ENCODE results near the gene UAP1L1. TPM values are rescaled to one million over a fixed set of nuclear protein-coding genes. Genes with fewer than 3 reads are reported as not detected.

The UAP1L1 gene
- total and polyA plus RNA-seq, 9 of the 15 experiments (the other 6 are each of a cell fraction or from before 2014, with no cell fraction given): 0.20 to 8.6 (median 3.7) TPM

DNA sequence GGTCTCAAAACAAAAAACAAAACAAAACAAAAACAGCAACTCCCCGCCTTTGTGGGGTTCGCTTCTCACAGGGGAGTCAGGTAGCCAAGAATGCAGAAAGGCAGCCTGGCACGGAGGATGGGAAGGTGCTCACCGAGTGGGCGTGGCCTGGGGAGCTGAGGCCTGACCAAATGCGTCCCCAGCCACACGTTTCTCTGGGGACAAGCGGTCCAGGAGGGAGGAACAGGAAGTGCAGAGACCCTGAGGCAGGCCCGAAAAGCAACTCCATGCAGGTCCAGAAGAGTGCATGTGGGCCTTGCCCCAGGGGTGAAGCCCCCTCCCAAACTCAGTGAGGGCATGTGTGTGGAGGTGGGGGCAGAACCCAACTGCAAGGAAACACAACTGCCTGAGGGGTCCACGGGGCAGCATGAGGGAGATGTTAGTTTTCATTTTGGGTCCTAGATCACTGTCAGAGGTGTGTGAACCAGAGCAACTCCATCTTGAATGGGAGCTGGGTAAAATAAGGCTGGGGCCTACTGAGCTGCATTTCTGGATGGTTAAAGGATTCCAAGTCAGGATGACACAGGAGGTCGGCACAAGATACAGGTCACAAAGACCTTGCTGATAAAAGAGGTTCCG is 2.6 kb upstream of the UAP1L1 start (continued):
- peak; percentile 100 for TF ChIP-seq MEF2D (tag; conservative IDR thresholded peaks at IDR 0.05; ENCODE audit: low read depth)
- TF ChIP-seq ZNF3 (CRISPR knock-in tag; IDR thresholded peaks at IDR 0.05): peak; percentile 57; the same call in 1 of the 2 replicates
- no peak for TF ChIP-seq NR2C1 (IDR thresholded peaks at IDR 0.05)
- peak; percentile 97 for TF ChIP-seq NR2C1 (tag; IDR thresholded peaks at IDR 0.05)
- TF ChIP-seq ZNF384 (IDR thresholded peaks at IDR 0.05; ENCODE audit: low read depth, low read length): no peak
- TF ChIP-seq, protein P1, sequence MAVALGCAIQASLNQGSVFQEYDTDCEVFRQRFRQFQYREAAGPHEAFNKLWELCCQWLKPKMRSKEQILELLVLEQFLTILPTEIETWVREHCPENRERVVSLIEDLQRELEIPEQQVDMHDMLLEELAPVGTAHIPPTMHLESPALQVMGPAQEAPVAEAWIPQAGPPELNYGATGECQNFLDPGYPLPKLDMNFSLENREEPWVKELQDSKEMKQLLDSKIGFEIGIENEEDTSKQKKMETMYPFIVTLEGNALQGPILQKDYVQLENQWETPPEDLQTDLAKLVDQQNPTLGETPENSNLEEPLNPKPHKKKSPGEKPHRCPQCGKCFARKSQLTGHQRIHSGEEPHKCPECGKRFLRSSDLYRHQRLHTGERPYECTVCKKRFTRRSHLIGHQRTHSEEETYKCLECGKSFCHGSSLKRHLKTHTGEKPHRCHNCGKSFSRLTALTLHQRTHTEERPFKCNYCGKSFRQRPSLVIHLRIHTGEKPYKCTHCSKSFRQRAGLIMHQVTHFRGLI (CRISPR knock-in tag; IDR thresholded peaks at IDR 0.05): peak; percentile 99
- no peak for TF ChIP-seq EHMT2 (IDR thresholded peaks at IDR 0.05)
- peak; percentile 90 for TF ChIP-seq HMG20A (CRISPR knock-in tag; conservative IDR thresholded peaks at IDR 0.05)
- peak; percentile 95 for TF ChIP-seq KLF13 (tag; IDR thresholded peaks at IDR 0.05; ENCODE audit: borderline replicate concordance, low read depth)
- no peak for TF ChIP-seq RBM34 (IDR thresholded peaks at IDR 0.05; ENCODE audit: borderline replicate concordance, insufficient read depth, low read length)
- TF ChIP-seq SRF (CRISPR knock-in tag; IDR thresholded peaks at IDR 0.05): peak in 1 of 2 experiments; percentile 84; a peak in 2 of 4 replicates
- TF ChIP-seq BDP1 (IDR thresholded peaks at IDR 0.05; ENCODE audit: insufficient read depth, insufficient read length): no peak
- TF ChIP-seq FOXJ3 (CRISPR knock-in tag; IDR thresholded peaks at IDR 0.05): no peak
- TF ChIP-seq NEUROD1 (IDR thresholded peaks at IDR 0.05; ENCODE audit: borderline replicate concordance, low read depth, low read length, partially characterized antibody): no peak
- no peak for TF ChIP-seq CBFA2T2 (conservative IDR thresholded peaks at IDR 0.05)
- no peak for TF ChIP-seq TCF7 (IDR thresholded peaks at IDR 0.05; ENCODE audit: borderline replicate concordance)
- no peak for TF ChIP-seq RBM25 (IDR thresholded peaks at IDR 0.05; ENCODE audit: low read depth, low read length, severe bottlenecking)
- no peak for TF ChIP-seq SREBF2 (CRISPR knock-in tag; IDR thresholded peaks at IDR 0.05)
- TF ChIP-seq PTBP1 (IDR thresholded peaks at IDR 0.05; ENCODE audit: low read depth, low read length): no peak
- peak; percentile 97 for TF ChIP-seq ZNF347 (CRISPR knock-in tag; IDR thresholded peaks at IDR 0.05; ENCODE audit: low read depth)
- TF ChIP-seq ZNF134 (CRISPR knock-in tag; conservative IDR thresholded peaks at IDR 0.05): peak; percentile 94
- TF ChIP-seq, protein P2, sequence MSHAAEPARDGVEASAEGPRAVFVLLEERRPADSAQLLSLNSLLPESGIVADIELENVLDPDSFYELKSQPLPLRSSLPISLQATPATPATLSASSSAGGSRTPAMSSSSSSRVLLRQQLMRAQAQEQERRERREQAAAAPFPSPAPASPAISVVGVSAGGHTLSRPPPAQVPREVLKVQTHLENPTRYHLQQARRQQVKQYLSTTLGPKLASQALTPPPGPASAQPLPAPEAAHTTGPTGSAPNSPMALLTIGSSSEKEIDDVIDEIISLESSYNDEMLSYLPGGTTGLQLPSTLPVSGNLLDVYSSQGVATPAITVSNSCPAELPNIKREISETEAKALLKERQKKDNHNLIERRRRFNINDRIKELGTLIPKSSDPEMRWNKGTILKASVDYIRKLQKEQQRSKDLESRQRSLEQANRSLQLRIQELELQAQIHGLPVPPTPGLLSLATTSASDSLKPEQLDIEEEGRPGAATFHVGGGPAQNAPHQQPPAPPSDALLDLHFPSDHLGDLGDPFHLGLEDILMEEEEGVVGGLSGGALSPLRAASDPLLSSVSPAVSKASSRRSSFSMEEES (CRISPR knock-in tag; IDR thresholded peaks at IDR 0.05): peak; percentile 81
- no peak for TF ChIP-seq MCM3 (IDR thresholded peaks at IDR 0.05)
- no peak for TF ChIP-seq NCOA2 (IDR thresholded peaks at IDR 0.05; ENCODE audit: partially characterized antibody in 2 of 2)
- no peak for TF ChIP-seq HLTF (IDR thresholded peaks at IDR 0.05)
- no peak for TF ChIP-seq HDGF (IDR thresholded peaks at IDR 0.05)
- TF ChIP-seq ILK (tag; IDR thresholded peaks at IDR 0.05; ENCODE audit: borderline replicate concordance, low read depth): peak; percentile 96
- TF ChIP-seq KDM2B (CRISPR knock-in tag; IDR thresholded peaks at IDR 0.05): peak; percentile 79; the same call in 1 of the 2 replicates
- no peak for TF ChIP-seq ZNF232 (CRISPR knock-in tag; IDR thresholded peaks at IDR 0.05)
- no peak for TF ChIP-seq MEF2A (IDR thresholded peaks at IDR 0.05; ENCODE audit: control insufficient read depth, low read depth, low read length)

Measured in K562 (cell line).